ENCODE data around the gene RABGGTA. TPM values are rescaled to one million over a fixed set of nuclear protein-coding genes. Genes with fewer than 3 reads are reported as not detected.

The RABGGTA gene
- total and polyA plus RNA-seq, 10 of the 15 experiments (the other 5 are each of a cell fraction or from before 2014, with no cell fraction given) = 19.1 to 75.6 (median 46.9) TPM

DNA sequence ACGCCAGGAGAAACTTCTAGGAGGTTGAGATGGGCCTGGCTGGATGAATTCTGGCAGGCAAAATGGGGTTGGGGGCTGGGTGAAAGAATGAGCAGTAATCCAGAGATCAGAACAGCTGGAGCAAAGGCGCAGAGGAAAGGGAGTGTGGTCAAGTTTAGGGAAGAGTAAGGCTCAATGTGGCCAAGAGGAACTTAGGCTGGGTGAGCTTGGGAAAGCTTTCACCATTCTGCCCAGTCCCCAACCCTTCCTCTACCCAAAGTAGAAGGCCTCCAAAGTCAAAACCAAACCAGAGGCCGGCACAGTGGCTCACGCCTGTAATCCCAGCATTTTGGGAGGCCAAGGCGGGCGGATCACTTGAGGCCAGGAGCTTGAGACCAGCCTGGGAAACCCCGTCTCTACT, 10.2 kb upstream of the RABGGTA start (continued):
- no peak for TF ChIP-seq ZBTB11 (CRISPR knock-in tag; IDR thresholded peaks at IDR 0.05)
- TF ChIP-seq, protein P1, sequence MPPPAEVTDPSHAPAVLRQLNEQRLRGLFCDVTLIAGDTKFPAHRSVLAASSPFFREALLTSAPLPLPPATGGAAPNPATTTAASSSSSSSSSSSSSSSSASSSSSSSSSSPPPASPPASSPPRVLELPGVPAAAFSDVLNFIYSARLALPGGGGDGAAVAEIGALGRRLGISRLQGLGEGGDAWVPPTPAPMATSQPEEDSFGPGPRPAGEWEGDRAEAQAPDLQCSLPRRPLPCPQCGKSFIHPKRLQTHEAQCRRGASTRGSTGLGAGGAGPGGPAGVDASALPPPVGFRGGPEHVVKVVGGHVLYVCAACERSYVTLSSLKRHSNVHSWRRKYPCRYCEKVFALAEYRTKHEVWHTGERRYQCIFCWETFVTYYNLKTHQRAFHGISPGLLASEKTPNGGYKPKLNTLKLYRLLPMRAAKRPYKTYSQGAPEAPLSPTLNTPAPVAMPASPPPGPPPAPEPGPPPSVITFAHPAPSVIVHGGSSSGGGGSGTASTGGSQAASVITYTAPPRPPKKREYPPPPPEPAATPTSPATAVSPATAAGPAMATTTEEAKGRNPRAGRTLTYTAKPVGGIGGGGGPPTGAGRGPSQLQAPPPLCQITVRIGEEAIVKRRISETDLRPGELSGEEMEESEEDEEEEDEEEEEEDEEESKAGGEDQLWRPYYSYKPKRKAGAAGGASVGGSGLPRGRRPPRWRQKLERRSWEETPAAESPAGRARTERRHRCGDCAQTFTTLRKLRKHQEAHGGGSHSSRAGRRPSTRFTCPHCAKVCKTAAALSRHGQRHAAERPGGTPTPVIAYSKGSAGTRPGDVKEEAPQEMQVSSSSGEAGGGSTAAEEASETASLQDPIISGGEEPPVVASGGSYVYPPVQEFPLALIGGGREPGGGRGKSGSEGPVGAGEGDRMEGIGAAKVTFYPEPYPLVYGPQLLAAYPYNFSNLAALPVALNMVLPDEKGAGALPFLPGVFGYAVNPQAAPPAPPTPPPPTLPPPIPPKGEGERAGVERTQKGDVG (CRISPR knock-in tag; IDR thresholded peaks at IDR 0.05) = no peak

- ChIA-PET CTCF (interaction anchor here (0.9 to 17.1 kb wide), 7 partner anchors 10 to 78 kb away, joined by 3 to 269 read pairs (median 20); partner anchors contain the start of genes CHMP4A, CIDEB, DHRS1 and MDP1), RAD21 (ENCODE audit: unreplicated experiment) (interaction anchor here (0.5 to 4.8 kb wide), 8 partner anchors 8 to 38 kb away, joined by 3 to 34 read pairs (median 14); partner anchors contain the start of genes CIDEB, RABGGTA and TINF2), SMC1A (ENCODE audit: uncharacterized antibody, unreplicated experiment) (interaction anchor here (2.9 to 11.8 kb wide), 2 partner anchors 9 to 16 kb away, joined by 18 to 115 read pairs; partner anchors contain the start of genes DHRS1 and NOP9), POLR2A (interaction anchor here (1.1 to 3.0 kb wide), 10 partner anchors 9 to 39 kb away, joined by 3 to 15 read pairs (median 6); partner anchors contain the start of genes RABGGTA and TINF2)
- no peak overlapping the region for H2AFZ ChIP-seq (ENCODE audit: control insufficient read depth, low read depth, low read length)
- BruUV-seq (replicated peaks) = no TSS peak
- peaks cover 36% of the 10 kb centered on the region for H3K4me1 ChIP-seq (ENCODE audit: control insufficient read depth, insufficient read depth, low read length)
- FAIRE-seq = no peak
- in situ Hi-C loops (cut with MboI) (no loop called here), intact Hi-C loops (cut with micrococcal nuclease; ENCODE audit: unreplicated experiment) (no loop called here)
- no peaks in the 10 kb centered on the region; the same call in 2 of the 3 replicates for H3K9me3 ChIP-seq (replicated peaks; ENCODE audit: control insufficient read depth, insufficient read depth, low read length)
- WGBS (ENCODE audit: insufficient coverage, insufficient replicate concordance, low lambda C conversion rate, missing lambda C conversion rate) = 100% methylated on average over 6 of the region's 6 CpGs
- DNase-seq (ENCODE audit: low read depth, low spot score) = no peak
- H3K9ac ChIP-seq (ENCODE audit: control insufficient read depth, insufficient read depth, low read length) = no peak overlapping the region
- no peak overlapping the region for H3K4me3 ChIP-seq
- no peak overlapping the region for H3K4me2 ChIP-seq (ENCODE audit: control insufficient read depth, insufficient read depth)
- H3K36me3 ChIP-seq (ENCODE audit: control insufficient read depth in 2 of 2, insufficient read depth in 2 of 2, low read length in 1 of 2) = no peaks in the 10 kb centered on the region
- no peak overlapping the region for H3K27ac ChIP-seq (ENCODE audit: control insufficient read depth, insufficient read depth)
- no peak for ATAC-seq
- H3K79me2 ChIP-seq (ENCODE audit: control insufficient read depth, insufficient read depth, low read length) = no peaks in the 10 kb centered on the region; the same call in 1 of the 2 replicates
- no peaks in the 10 kb centered on the region for H3K27me3 ChIP-seq (replicated peaks in 1 of 2; ENCODE audit: control insufficient read depth in 2 of 2, insufficient read depth in 2 of 2, low read length in 1 of 2)
- no peaks in the 10 kb centered on the region for H4K20me1 ChIP-seq (ENCODE audit: control insufficient read depth, insufficient read depth)
- TF ChIP-seq, protein P2, sequence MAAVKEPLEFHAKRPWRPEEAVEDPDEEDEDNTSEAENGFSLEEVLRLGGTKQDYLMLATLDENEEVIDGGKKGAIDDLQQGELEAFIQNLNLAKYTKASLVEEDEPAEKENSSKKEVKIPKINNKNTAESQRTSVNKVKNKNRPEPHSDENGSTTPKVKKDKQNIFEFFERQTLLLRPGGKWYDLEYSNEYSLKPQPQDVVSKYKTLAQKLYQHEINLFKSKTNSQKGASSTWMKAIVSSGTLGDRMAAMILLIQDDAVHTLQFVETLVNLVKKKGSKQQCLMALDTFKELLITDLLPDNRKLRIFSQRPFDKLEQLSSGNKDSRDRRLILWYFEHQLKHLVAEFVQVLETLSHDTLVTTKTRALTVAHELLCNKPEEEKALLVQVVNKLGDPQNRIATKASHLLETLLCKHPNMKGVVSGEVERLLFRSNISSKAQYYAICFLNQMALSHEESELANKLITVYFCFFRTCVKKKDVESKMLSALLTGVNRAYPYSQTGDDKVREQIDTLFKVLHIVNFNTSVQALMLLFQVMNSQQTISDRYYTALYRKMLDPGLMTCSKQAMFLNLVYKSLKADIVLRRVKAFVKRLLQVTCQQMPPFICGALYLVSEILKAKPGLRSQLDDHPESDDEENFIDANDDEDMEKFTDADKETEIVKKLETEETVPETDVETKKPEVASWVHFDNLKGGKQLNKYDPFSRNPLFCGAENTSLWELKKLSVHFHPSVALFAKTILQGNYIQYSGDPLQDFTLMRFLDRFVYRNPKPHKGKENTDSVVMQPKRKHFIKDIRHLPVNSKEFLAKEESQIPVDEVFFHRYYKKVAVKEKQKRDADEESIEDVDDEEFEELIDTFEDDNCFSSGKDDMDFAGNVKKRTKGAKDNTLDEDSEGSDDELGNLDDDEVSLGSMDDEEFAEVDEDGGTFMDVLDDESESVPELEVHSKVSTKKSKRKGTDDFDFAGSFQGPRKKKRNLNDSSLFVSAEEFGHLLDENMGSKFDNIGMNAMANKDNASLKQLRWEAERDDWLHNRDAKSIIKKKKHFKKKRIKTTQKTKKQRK (IDR thresholded peaks at IDR 0.05; ENCODE audit: low read depth, low read length) = no peak
- TF ChIP-seq ZNF622 (IDR thresholded peaks at IDR 0.05) = no peak
- no peak for TF ChIP-seq REST (IDR thresholded peaks at IDR 0.05; ENCODE audit: low read depth, low read length)
Observed at GRCh38 chr14:24280797-24281460, 9.5 kb upstream of the RABGGTA start.

Data from GM12878 (cell line).